ENCODE results near the gene PLPPR1. TPM values are rescaled to one million over a fixed set of nuclear protein-coding genes. Genes with fewer than 3 reads are reported as not detected.

The PLPPR1 gene
- polyA plus RNA-seq, 2 donors = 0.05 TPM; not detected in 1

GRCh38 chr9:101246691-101247090, 218.2 kb downstream of the PLPPR1 start:
- WGBS, 2 donors = 32 to 39% methylated on average over 1 of the region's 1 CpG
- Histone ChIP-seq H3K27ac (ENCODE audit: low read depth in 2 of 2, low read length in 1 of 2) (no peak overlapping the region), H3K9me3 (ENCODE audit: control insufficient read depth in 2 of 2, insufficient read depth in 1 of 2, low read depth in 1 of 2, low read length in 1 of 2) (no peaks in the 10 kb centered on the region), H3K27me3 (ENCODE audit: control insufficient read depth in 1 of 2, insufficient read depth in 2 of 2, low read length in 2 of 2) (no peaks in the 10 kb centered on the region), H3K4me3 (ENCODE audit: low read depth in 1 of 2, low read length in 2 of 2) (no peak overlapping the region), H3K36me3 (ENCODE audit: control insufficient read depth in 2 of 2, insufficient read depth in 2 of 2, low read length in 1 of 2) (no peaks in the 10 kb centered on the region), H3K4me1 (ENCODE audit: control insufficient read depth in 2 of 2, insufficient read depth in 2 of 2, low read length in 1 of 2) (no peaks in the 10 kb centered on the region)

- WGBS, 2 donors = 82 to 88% methylated on average over 2 of the region's 2 CpGs
- Histone ChIP-seq H3K27me3 (ENCODE audit: control insufficient read depth in 1 of 2, insufficient read depth in 2 of 2, low read length in 2 of 2) (no peaks in the 10 kb centered on the region), H3K4me1 (ENCODE audit: control insufficient read depth in 2 of 2, insufficient read depth in 2 of 2, low read length in 1 of 2) (no peaks in the 10 kb centered on the region), H3K4me3 (ENCODE audit: low read depth in 1 of 2, low read length in 2 of 2) (no peak overlapping the region), H3K9me3 (ENCODE audit: control insufficient read depth in 2 of 2, insufficient read depth in 1 of 2, low read depth in 1 of 2, low read length in 1 of 2) (no peaks in the 10 kb centered on the region), H3K36me3 (ENCODE audit: control insufficient read depth in 2 of 2, insufficient read depth in 2 of 2, low read length in 1 of 2) (no peaks in the 10 kb centered on the region), H3K27ac (ENCODE audit: low read depth in 2 of 2, low read length in 1 of 2) (no peak overlapping the region)
Observed at GRCh38 chr9:101247297-101247696, 218.8 kb downstream of the PLPPR1 start.

GRCh38 chr9:101254733-101255433, 226.4 kb downstream of the PLPPR1 start:
- Histone ChIP-seq H3K36me3 (ENCODE audit: control insufficient read depth in 2 of 2, insufficient read depth in 2 of 2, low read length in 1 of 2) (no peaks in the 10 kb centered on the region), H3K27ac (ENCODE audit: low read depth in 2 of 2, low read length in 1 of 2) (no peak overlapping the region), H3K4me3 (ENCODE audit: low read depth in 1 of 2, low read length in 2 of 2) (no peak overlapping the region), H3K27me3 (ENCODE audit: control insufficient read depth in 1 of 2, insufficient read depth in 2 of 2, low read length in 2 of 2) (no peaks in the 10 kb centered on the region), H3K4me1 (ENCODE audit: control insufficient read depth in 2 of 2, insufficient read depth in 2 of 2, low read length in 1 of 2) (no peaks in the 10 kb centered on the region), H3K9me3 (ENCODE audit: control insufficient read depth in 2 of 2, insufficient read depth in 1 of 2, low read depth in 1 of 2, low read length in 1 of 2) (no peaks in the 10 kb centered on the region)
- WGBS, 2 donors = 59 to 71% methylated on average over 1 of the region's 1 CpG

GRCh38 chr9:101264727-101265126, 236.2 kb downstream of the PLPPR1 start:
- peaks cover 0 to 3% of the 10 kb centered on the region in 2 donors for H3K27me3 ChIP-seq (ENCODE audit: control insufficient read depth in 1 of 2, insufficient read depth in 2 of 2, low read length in 2 of 2)
- H3K36me3 ChIP-seq (ENCODE audit: control insufficient read depth in 2 of 2, insufficient read depth in 2 of 2, low read length in 1 of 2) = no peaks in the 10 kb centered on the region
- no peaks in the 10 kb centered on the region for H3K4me1 ChIP-seq (ENCODE audit: control insufficient read depth in 2 of 2, insufficient read depth in 2 of 2, low read length in 1 of 2)
- H3K4me3 ChIP-seq (ENCODE audit: low read depth in 1 of 2, low read length in 2 of 2) = no peak overlapping the region
- no peaks in the 10 kb centered on the region for H3K9me3 ChIP-seq (ENCODE audit: control insufficient read depth in 2 of 2, insufficient read depth in 1 of 2, low read depth in 1 of 2, low read length in 1 of 2)
- H3K27ac ChIP-seq (ENCODE audit: low read depth in 2 of 2, low read length in 1 of 2) = no peak overlapping the region

- Histone ChIP-seq H3K36me3 (ENCODE audit: control insufficient read depth in 2 of 2, insufficient read depth in 2 of 2, low read length in 1 of 2) (no peaks in the 10 kb centered on the region), H3K4me3 (ENCODE audit: low read depth in 1 of 2, low read length in 2 of 2) (no peak overlapping the region), H3K27me3 (ENCODE audit: control insufficient read depth in 1 of 2, insufficient read depth in 2 of 2, low read length in 2 of 2) (peaks cover 0 to 3% of the 10 kb centered on the region in 2 donors), H3K4me1 (ENCODE audit: control insufficient read depth in 2 of 2, insufficient read depth in 2 of 2, low read length in 1 of 2) (no peaks in the 10 kb centered on the region), H3K27ac (ENCODE audit: low read depth in 2 of 2, low read length in 1 of 2) (no peak overlapping the region), H3K9me3 (ENCODE audit: control insufficient read depth in 2 of 2, insufficient read depth in 1 of 2, low read depth in 1 of 2, low read length in 1 of 2) (no peaks in the 10 kb centered on the region)
Observed at GRCh38 chr9:101265261-101265660, 236.7 kb downstream of the PLPPR1 start.

- no peaks in the 10 kb centered on the region for H3K9me3 ChIP-seq (ENCODE audit: control insufficient read depth in 2 of 2, insufficient read depth in 1 of 2, low read depth in 1 of 2, low read length in 1 of 2)
Observed at GRCh38 chr9:101268426-101268825, 239.9 kb downstream of the PLPPR1 start.

GRCh38 chr9:101269591-101270283, 241.2 kb downstream of the PLPPR1 start:
- WGBS, 2 donors = 75 to 80% methylated on average over 9 of the region's 9 CpGs
- no peak overlapping the region for H3K27ac ChIP-seq (ENCODE audit: low read depth in 2 of 2, low read length in 1 of 2)
- H3K36me3 ChIP-seq (ENCODE audit: control insufficient read depth in 2 of 2, insufficient read depth in 2 of 2, low read length in 1 of 2) = no peaks in the 10 kb centered on the region
- peaks cover 0 to 2% of the 10 kb centered on the region in 2 donors for H3K4me1 ChIP-seq (ENCODE audit: control insufficient read depth in 2 of 2, insufficient read depth in 2 of 2, low read length in 1 of 2)
- H3K4me3 ChIP-seq (ENCODE audit: low read depth in 1 of 2, low read length in 2 of 2) = no peak overlapping the region
- H3K9me3 ChIP-seq (ENCODE audit: control insufficient read depth in 2 of 2, insufficient read depth in 1 of 2, low read depth in 1 of 2, low read length in 1 of 2) = no peaks in the 10 kb centered on the region
- H3K27me3 ChIP-seq (ENCODE audit: control insufficient read depth in 1 of 2, insufficient read depth in 2 of 2, low read length in 2 of 2) = peaks cover 0 to 3% of the 10 kb centered on the region in 2 donors

More at GRCh38 chr9:101268426-101268825, 239.9 kb downstream of the PLPPR1 start:
- H3K27ac ChIP-seq (ENCODE audit: low read depth in 2 of 2, low read length in 1 of 2) = no peak overlapping the region
- H3K27me3 ChIP-seq (ENCODE audit: control insufficient read depth in 1 of 2, insufficient read depth in 2 of 2, low read length in 2 of 2) = peaks cover 0 to 3% of the 10 kb centered on the region in 2 donors
- peaks cover 0 to 2% of the 10 kb centered on the region in 2 donors for H3K4me1 ChIP-seq (ENCODE audit: control insufficient read depth in 2 of 2, insufficient read depth in 2 of 2, low read length in 1 of 2)
- H3K36me3 ChIP-seq (ENCODE audit: control insufficient read depth in 2 of 2, insufficient read depth in 2 of 2, low read length in 1 of 2) = no peaks in the 10 kb centered on the region
- 41 to 63% methylated on average over 1 of the region's 1 CpG for WGBS, 2 donors
- no peak overlapping the region for H3K4me3 ChIP-seq (ENCODE audit: low read depth in 1 of 2, low read length in 2 of 2)

- no peaks in the 10 kb centered on the region for H3K9me3 ChIP-seq (ENCODE audit: control insufficient read depth in 2 of 2, insufficient read depth in 1 of 2, low read depth in 1 of 2, low read length in 1 of 2)
- H3K27ac ChIP-seq (ENCODE audit: low read depth in 2 of 2, low read length in 1 of 2) = no peak overlapping the region
- H3K4me3 ChIP-seq (ENCODE audit: low read depth in 1 of 2, low read length in 2 of 2) = no peak overlapping the region
- H3K36me3 ChIP-seq (ENCODE audit: control insufficient read depth in 2 of 2, insufficient read depth in 2 of 2, low read length in 1 of 2) = no peaks in the 10 kb centered on the region
- 33 to 52% methylated on average over 2 of the region's 2 CpGs for WGBS, 2 donors
- peaks cover 0 to 2% of the 10 kb centered on the region in 2 donors for H3K4me1 ChIP-seq (ENCODE audit: control insufficient read depth in 2 of 2, insufficient read depth in 2 of 2, low read length in 1 of 2)
- peaks cover 0 to 1% of the 10 kb centered on the region in 2 donors for H3K27me3 ChIP-seq (ENCODE audit: control insufficient read depth in 1 of 2, insufficient read depth in 2 of 2, low read length in 2 of 2)
Observed at GRCh38 chr9:101270302-101270701, 241.8 kb downstream of the PLPPR1 start.

- Histone ChIP-seq H3K9me3 (ENCODE audit: control insufficient read depth in 2 of 2, insufficient read depth in 1 of 2, low read depth in 1 of 2, low read length in 1 of 2) (no peaks in the 10 kb centered on the region), H3K27me3 (ENCODE audit: control insufficient read depth in 1 of 2, insufficient read depth in 2 of 2, low read length in 2 of 2) (no peaks in the 10 kb centered on the region), H3K4me1 (ENCODE audit: control insufficient read depth in 2 of 2, insufficient read depth in 2 of 2, low read length in 1 of 2) (peaks cover 0 to 2% of the 10 kb centered on the region in 2 donors), H3K4me3 (ENCODE audit: low read depth in 1 of 2, low read length in 2 of 2) (no peak overlapping the region), H3K36me3 (ENCODE audit: control insufficient read depth in 2 of 2, insufficient read depth in 2 of 2, low read length in 1 of 2) (no peaks in the 10 kb centered on the region), H3K27ac (ENCODE audit: low read depth in 2 of 2, low read length in 1 of 2) (no peak overlapping the region)
- WGBS, 2 donors = 83 to 87% methylated on average over 3 of the region's 3 CpGs
Observed at GRCh38 chr9:101271102-101271501, 242.6 kb downstream of the PLPPR1 start.
